Measurements from ENCODE around the gene MYO1A.

- TF ChIP-seq EP300 (IDR thresholded peaks at IDR 0.05; ENCODE audit: low read depth in 2 of 2, low read length in 2 of 2) (no peak), EP300 (CRISPR knock-in tag; IDR thresholded peaks at IDR 0.05; ENCODE audit: borderline replicate concordance) (no peak), KLF13 (CRISPR knock-in tag; IDR thresholded peaks at IDR 0.05) (no peak), JUND (CRISPR knock-in tag; IDR thresholded peaks at IDR 0.05) (no peak), TAF1 (CRISPR knock-in tag; IDR thresholded peaks at IDR 0.05) (no peak; the same call in 1 of the 2 replicates), TFDP2 (CRISPR knock-in tag; IDR thresholded peaks at IDR 0.05) (no peak), YY1 (IDR thresholded peaks at IDR 0.05; ENCODE audit: insufficient read depth, insufficient replicate concordance, low read depth, low read length) (no peak), KLF16 (CRISPR knock-in tag; IDR thresholded peaks at IDR 0.05) (no peak), NR2F2 (IDR thresholded peaks at IDR 0.05; ENCODE audit: borderline replicate concordance, low read depth) (no peak), SUZ12 (IDR thresholded peaks at IDR 0.05; ENCODE audit: low read depth, low read length) (no peak)
Measured at GRCh38 chr12:57087010-57087690, 37.2 kb upstream of the MYO1A start.

Measured in HepG2 (cell line).